ENCODE results near the gene SCN4A.
"Not testable (repeated sequence)": the region's sequence is repeated elsewhere in the genome, so short reads cannot be mapped to it uniquely, and the experiment has no call there.

Gene SCN4A

DNA sequence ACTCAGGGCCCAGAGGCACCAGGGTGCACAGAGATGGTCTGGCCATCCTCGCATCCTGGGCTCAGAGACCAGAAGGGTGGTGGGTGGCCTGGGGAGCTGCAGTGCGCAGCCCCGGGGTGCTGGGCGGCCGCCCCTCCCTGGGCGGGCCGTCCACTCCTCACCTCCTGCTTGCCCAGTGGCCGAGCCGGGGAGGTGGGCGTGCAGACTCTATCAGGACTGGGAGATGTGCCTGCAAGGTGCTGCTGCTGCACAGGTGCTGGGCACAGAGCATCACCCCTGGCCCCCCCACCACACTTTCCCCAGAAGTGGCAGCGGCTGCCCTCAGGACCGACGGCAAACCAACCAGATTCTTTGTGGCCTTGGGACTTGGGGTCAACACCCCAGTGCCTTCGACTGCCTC lies at the start of gene SCN4A:
Gene SCN4A, minus strand, starts transcription at position 123 of the 400 bp plus-strand sequence. Its CDS starts 77 bp downstream, at position 46.
- no peak for DNase-seq (ENCODE audit: low read depth in 2 of 2)

DNA sequence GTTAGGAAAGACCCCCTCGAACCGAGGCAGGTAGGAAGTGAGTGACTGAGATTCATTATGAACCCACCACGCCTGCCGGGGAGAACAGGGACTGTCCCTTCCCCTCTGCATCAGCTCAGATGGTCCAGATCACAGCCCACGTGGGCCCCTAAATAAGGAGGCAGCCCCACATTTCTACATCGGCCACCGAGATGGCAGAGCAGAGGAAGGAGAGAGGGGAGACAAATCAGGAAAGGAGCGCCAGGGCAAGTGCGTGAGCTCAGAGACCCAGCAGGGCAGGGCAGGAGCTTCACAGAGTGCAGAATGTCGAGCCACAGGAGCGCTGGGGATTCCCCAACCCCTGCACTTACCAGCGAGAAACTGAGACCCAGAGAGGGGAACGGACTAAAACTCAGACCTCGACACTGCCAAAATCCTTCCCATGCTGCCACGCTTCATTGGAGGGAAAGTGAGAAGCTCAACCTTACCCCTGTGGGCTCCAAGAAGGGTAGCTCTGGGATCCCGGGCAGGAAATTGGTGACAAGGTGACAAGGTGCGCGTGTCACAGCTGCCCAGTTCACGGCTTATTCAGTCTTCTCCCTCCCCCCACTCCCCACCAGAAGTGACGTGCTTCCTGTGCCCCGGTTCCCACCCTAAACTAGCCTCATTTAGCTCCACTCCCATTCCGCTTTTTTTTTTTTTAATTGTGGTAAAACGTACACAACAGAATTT lies 47.5 kb upstream of the SCN4A start, which contains the start of gene ICAM2:
Gene ICAM2, minus strand, starts transcription at position 578 of the 711 bp plus-strand sequence. CDS start 13,942 bp downstream, outside the sequence.
- DNase-seq (ENCODE audit: low read depth in 2 of 2): peak; percentile 72 to 77

DNA sequence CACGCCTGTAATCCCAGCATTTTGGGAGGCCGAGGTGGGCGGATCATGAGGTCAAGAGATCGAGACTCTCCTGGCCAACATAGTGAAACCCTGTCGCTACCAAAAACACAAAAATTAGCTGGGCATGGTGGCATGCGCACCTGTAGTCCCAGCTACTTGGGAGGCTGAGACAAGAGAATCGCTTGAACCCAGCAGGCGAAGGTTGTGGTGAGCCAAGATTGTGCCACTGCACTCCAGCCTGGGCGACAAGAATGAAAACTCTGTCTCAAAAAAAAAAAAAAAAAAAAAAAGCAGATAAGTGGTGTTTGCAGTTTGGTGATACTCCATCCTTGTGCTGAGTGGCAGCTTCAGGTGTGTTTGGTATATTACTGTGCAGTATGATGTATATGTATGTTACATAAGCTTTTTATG lies 46.8 kb upstream of the SCN4A start:
- DNase-seq (ENCODE audit: low read depth in 2 of 2): not testable (repeated sequence)

DNA sequence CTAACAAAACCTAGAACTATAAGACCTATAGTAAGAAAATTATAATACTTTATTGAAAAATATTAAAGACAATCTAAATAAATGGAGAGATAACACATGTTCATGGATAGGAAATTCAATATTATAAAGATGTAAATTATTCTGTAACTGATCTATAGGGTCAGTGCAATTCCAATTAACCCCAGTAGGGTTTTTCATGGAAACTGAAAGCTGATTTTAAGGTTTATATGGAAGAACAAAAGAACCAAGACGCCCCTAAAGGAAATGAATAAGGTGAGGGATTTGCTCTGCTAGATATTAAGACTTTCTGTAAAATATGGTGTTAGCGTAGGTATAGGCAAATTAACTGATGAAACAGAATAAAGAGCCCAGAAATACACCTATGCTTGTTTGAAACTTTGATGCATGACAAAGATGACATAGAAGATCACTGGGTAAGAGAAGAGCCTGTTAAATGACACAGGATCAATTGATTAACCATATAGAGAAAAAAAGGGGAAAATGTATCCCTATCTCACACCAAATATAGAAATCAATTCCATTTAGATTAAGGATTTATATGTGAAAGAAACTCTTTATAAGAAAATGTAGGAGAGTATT lies 44.8 kb upstream of the SCN4A start:
- DNase-seq (ENCODE audit: low read depth in 2 of 2): no peak

DNA sequence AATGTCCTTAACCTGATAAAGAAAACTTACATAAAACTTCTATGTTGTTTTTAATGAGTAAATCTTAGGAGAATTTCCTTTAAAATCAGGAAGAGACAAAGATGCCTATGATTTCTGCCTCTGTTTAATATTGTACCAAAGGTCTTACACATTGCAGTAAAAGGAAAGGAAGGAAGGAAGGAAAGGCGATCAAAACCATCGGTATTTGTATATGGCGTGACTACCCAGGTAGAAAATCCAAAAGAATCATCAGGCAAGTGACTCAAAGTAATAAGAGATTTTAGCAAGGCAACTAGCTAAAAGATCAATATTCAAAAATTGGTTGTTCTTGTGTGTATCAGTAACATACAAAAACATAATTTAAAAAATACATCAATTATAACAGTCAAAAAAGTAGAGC lies 44.3 kb upstream of the SCN4A start:
- DNase-seq (ENCODE audit: low read depth in 2 of 2): no peak

DNA sequence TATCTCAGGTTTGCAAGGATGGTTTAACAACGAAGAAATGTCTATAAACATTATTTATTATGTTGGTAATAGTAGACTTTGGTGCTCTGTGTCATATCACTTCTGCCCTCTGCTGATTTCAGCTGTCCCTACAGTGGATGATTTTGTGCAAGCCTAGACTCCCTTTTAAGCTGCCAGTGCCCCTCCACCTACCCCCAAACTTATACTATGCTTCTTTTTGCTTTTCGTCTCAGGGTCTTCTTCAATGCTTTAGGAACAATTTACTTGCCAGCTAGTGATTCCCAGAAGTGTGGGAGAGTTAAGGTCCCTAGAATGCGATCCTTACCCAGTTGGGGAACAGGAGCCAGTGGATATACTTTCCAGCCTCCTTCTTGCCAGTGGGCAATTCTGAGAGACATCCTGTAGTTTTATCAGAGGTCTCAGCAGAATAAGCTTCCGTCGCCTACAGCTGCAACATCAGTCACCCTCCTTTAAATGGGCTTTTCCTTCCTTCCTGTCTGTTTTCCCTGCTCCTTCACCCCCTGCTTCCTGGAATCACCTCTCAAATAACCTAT lies 43.6 kb upstream of the SCN4A start:
- DNase-seq (ENCODE audit: low read depth in 2 of 2): no peak

DNA sequence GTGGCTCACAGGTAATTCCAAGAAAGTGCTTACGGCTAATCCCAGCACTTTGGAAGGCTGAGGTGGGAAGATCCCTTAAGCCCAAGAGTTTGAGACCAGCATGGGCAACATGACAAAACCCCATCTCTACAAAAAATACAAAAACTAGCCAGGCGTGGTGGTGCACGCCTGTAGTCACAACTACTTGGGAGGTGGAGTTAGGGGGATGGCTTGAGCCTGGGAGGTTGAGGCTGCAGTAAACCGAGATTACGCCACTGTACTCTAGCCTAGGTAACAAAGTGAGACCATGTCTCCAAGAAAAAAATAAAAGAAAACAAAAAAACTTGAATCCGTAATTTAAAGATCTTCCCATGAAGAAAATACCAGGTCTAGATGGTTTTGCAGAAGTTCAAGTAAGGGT lies 42.7 kb upstream of the SCN4A start:
- no peak for DNase-seq (ENCODE audit: low read depth in 2 of 2)

DNA sequence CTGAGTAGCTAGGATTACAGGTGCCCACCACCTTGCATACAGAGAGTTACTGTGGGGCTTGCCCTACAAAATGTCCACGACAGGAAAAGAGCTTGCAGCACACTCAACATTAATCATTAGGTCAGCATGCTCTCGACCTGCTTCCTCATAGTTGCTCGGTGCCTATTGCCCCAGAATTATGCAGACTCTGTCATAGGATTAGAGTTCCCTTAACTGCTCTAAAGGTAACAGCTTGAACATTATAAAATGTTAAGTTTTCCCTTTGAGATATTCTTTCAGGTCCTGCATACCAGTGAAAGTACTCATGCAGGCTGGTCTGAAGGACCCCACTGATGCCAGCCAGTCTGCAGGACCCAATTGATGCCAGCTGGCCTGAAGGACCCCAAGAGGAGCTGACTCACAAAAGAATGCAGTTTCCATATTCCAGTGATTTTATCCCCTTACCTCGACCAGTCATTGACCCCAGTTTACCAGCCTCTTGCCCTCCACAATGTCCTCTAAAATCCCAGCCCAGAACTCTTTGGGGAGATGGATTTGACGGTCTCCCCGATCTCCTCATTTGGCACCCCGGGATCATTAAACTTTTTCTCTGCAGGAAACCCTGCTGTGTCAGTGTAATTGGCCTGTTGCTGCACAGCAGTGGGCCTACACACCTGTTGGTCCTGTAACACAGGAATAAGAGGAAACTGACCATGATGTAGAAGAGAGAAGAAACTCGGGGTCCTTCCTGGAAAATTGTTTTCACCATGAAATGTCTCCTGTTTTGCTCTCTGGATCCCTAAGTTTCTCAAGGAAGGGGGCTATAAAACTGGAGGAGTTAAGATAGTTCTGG lies 37.1 kb upstream of the SCN4A start:
- no peak for DNase-seq (ENCODE audit: low read depth in 2 of 2)

DNA sequence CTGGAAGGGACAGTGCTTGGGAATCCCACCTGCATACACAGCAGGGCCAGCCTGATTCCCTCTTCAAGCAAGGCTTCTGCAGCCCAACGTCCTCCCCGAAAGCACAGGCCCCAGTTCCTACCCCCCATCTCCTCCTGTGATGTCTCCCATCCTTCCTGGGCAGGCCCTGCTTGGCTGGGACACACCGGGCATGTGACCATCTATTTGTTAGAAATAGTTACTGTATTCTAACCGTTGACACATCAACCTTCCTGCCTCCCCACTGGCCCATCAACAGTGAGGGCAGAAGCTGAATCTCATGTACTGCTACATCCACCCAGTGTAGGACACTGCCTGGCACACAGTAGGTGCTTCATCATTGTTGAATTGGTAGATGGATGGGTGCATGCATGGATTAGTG lies 36.1 kb upstream of the SCN4A start:
- no peak for DNase-seq (ENCODE audit: low read depth in 2 of 2)

DNA sequence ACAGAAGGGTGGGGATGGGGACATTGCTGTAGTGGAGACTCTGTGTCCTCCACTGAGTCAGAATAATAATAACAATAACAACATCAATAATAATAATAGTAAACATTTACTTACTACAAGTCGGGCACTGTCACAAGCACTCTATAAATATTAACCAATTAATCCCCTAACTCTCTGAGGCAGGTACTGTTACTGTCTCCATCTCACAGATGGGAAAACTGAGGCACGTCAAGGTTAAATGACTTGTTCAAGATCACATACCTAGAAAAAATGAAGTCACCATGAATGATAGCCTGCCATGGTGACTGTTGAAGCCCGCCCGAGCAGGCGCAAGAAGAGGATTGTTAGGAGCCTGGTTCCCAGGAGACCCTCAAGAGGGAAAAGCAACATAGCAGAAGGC lies 35.6 kb upstream of the SCN4A start:
- no peak for DNase-seq (ENCODE audit: low read depth in 2 of 2)

DNA sequence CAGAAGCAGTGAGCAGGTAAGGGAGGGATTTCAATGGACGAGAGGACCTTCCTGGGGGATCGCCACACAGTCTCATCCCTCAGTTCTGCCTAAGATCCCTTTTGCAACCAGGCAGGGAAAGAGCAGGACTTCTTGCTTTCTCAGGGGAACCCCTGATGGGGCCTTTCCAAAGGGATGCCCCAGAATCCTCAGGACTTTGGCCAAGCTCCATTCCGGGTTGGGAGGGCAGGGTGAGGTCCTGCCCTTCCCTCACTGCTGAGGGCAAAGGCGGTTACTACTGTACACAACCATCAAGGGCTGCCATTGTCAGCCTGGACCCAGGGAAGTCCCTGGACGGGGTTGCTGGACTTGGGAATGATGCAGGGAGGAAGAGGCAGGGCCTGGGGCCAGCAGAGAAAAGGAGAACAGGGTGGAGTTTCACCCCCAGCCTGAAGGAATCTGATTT lies 35.1 kb upstream of the SCN4A start:
- DNase-seq (ENCODE audit: low read depth in 2 of 2): no peak

DNA sequence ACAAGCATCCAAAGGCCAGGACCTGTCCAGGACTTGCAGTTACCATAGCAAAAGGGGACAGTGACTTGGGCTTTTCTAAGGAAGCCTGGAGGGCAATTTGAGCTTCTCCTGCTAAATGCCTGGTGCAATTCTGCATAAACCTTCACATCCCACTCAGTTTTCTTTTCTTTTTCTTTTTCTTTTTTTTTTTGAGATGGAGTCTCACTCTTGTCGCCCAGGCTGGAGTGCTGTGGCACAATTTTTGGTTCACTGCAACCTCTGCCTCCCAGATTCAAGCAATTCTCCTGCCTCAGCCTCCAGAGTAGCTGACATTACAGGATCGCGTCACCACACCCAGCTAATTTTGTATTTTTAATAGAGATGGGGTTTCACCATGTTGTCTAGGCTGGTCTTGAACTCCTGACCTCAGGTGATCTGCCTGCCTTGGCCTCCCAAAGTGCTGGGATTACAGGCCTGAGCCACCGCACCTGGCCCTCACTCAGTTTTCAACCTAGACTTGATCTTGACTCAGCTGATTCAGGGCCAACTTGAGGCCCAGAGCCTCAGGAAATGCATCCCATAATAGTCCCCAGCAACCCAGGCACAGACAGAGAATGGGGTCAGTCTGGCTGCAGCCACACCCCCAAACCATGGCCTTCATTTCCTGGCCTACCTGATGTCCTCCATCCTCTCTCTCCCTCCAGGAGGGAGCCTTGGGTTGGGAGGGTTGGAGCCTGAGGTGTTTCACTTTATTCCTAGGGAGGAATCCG lies 34.5 kb upstream of the SCN4A start:
- not testable (repeated sequence) for DNase-seq (ENCODE audit: low read depth in 2 of 2)

DNA sequence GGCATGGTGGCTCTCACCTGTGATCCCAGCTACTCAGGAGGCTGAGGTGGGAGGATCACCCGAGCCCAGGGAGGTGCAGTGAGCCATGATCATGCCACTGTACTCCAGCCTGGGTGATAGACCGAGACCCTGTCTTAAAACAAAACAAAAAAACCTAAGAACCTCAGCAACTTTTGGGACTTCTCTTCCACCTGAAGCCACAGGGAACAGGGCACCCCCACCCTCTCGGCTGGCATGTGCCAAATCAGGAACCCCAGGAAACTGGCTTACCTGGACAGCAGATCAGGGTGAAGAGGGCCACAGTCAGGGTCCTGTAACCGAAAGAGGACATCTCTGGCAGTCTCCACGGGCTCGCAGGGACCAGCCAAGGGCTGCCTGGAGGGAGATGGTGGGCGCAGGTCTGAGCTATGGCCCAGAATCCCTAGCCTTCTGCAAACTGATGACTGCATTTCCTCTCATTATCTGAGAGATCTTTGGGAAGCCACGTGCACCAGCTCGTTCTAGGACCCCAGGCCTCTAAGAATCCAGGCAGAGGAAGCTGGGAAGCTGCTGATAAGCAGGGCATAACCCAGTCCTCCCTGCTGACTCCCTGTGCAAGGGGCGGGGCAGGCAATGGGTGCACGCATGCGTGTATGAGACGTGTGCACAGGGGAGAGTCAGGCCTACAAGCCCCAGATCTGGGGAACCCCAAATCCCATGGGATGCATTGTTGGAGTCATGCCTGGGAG lies 33.8 kb upstream of the SCN4A start:
- DNase-seq (ENCODE audit: low read depth in 2 of 2): no peak

DNA sequence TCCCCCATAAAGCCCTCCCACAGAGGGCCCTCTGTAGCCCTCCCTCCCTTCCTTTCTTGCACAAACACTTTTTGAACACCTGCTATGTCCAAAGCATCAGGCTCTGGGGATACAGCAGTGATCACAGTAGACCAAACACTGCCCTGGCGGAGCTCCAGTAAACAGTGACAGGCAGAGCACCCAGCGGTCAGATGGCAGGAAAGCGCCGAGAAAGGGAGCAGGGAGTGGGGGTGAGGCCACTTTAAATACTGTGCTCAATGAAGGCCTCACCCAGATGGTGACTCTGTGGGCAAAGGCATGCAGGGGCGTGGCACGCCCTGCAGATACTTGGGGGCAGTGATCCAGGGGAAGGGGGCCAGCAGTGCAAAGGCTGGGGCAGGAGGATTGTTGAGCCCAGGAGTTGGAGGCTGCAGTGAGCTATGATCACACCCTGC lies 33.0 kb upstream of the SCN4A start:
- DNase-seq (ENCODE audit: low read depth in 2 of 2): no peak

DNA sequence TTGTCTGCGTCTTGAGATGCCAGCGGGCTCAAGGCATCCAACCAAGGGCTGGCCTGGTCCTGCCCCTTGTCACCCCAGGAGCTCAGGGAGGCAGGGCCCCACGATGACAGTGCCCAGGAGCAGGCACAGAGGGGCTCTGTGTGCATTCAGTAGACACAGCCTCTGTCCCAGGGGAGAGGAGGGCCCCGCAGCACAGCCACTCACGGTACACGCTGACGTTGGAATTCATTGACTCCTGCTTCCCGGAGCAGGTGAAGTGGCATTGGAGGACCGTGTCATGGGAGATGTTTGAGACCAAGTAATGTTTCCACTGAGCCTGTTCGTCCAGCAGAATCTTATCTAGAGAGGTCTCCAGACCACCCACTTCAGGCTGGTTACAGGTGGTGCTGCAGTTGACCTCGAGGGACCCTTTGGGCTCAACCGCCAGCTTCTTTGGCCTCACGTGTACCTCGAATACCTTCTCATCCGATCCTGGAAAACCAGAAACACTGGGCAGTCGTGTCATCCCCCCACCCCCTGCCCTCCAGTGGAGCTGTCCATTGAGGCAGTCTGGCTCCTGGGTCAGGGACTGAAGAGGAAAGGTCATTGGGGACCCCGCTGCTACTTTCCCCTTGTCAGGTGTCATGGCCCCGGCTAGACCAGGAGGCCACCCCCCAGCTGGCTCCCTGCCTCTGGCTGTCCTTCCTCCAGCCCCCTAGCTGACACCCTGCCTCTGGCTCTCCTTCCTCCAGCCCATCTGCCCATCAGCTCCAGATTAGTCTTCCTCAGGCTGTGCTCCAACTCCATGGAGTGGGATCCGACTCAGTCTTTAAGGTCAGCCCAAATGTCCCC lies 32.4 kb upstream of the SCN4A start:
- no peak for DNase-seq (ENCODE audit: low read depth in 2 of 2)

DNA sequence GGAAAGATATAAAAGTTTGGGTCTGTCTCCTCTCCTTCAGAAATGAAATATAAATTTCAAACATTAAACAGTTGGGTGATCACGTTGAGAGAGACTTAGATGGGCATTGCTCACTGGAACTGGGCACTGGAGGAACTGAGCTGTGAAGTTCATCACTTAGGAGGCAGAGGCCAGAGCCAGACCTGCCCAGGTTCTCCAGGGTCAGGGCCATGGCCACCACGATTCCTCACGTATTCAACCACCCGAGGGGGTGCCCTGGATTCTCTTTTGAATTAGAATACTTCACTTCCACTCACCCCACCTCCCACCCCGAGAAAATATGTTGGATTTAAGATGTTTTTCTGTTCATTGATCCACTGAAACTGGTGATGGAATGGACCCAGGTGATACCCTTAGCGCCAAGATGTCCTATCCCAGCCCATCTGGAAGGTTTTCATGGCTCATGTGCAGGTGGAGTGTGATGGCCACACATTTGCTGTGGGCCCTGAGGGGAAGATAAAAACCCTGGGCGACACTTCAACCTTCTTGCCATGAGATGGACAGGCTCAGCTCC lies 31.6 kb upstream of the SCN4A start:
- DNase-seq (ENCODE audit: low read depth in 2 of 2): no peak

DNA sequence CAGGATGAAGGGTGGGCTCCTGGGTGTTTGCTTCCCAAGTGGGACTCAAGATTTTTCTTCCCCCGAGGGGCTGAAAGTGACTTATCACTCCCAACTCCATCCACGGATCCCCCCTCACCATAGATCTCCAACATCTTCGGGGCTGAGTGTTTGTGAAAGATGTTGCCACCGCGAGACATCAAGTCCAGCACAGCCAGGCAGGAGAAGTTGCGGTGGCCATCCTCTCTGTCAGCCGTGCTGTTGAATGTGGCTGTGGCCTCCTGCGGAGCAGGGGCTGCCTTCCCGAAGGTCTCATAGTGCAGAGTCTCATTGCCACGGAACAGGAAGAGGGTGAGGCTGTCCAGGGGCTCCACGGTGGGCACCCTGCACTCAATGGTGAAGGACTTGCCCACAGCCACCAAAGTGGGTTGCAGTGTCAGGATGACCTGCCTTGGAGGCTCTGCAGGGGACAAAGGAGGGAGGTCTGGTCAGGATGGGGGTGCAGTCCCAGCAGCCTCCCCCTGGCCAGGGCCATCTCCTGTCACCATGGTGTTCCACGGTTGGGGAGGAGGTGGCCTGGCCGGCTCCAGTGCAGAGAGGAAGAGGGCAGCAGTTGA lies 30.9 kb upstream of the SCN4A start:
- no peak for DNase-seq (ENCODE audit: low read depth in 2 of 2)

DNA sequence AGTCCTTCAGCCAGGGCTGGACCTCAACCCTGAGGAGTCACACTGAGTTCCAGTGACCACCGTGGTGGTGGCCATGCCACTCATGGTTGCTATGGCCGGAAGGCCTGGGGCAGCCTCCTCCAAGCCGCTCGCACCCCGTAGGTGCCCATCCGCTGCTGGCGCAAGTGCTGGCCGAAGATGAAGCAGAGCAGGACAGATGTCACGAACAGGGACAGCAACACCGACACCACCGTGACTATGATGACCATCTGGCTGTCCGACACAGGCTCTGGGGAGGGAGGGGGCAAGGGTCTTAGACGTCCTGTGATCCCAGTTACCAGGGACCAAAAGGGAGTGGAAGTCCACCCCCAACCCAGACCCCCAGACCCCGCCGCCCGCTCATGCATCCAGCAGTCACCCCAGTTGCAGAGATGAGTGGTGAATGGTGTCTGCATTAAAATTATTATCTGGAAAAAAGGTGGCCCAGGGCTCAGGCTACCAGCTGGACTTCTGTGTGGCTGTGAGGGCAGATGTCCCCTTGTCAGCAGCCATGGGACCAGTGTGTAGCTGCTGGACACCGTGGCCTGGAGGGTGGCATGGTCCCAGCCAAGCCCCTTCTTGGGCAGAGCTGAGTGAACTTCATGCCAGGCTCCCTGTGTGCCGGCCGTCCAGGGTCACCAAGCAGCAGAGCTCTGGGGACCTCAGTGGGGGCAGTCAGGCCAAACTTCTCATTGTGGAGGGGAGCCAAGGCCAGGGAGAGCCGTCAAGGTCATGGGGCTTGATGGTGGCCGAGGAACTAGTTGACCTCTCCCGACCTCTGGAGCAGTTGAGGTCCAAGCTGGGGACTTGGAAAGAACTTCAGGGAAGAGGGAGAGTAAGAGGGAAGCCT lies 30.2 kb upstream of the SCN4A start:
- no peak for DNase-seq (ENCODE audit: low read depth in 2 of 2)
